GM21619 (cell line): Measurements from ENCODE around the gene LCN1.
"Not testable (repeated sequence)": the region's sequence is repeated elsewhere in the genome, so short reads cannot be mapped to it uniquely, and the experiment has no call there.

Experiments used
- ATAC-seq: cut with Tn5 transposase; IDR thresholded peaks from one replicate; pipeline ENCODE4 v1.9.1; 2021; ENCODE audit not compliant: unreplicated experiment

LCN1 gene

GRCh38 chr9:135504262-135505243 lies 16.7 kb upstream of the LCN1 start:
- no peak for ATAC-seq

DNA sequence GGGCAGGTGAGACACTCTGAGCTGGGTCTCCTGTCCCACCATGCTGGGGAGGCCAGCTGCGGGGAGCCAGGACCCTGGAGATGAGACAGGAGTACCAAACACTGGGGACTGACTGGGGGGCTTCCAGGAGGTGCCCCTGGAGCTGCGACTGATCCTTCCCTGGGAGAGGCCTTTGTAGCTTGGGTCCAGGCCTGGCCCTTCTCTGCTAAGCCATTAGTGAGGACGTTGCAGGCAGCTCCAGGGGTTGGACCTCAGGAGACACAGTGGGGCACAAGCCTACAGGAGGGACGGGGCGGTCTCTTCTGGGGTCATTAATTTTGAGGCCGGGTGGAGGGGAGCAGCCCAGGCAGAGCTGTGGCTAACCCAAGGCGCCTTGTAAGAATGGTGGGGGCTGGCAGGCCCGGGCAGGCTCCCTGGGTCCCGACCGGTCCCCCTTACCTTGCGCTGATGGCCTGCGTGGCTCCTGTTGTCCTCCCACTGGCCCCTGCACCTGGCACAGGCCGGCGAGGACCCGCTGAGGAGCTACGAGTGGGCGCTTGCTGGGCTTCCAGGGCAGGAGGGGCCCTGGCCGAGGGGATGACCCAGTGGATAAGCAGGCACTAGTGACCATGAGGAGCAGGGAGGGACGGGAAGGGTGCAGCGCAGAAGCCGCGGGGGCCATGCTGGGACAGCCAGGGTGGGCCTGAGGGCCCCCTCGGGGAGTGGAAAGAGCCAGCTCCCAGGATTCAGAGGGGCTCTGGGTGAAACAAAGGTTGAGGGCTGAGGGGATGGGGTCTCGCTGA lies 15.6 kb upstream of the LCN1 start:
- no peak for ATAC-seq

- no peak for ATAC-seq
Observed at GRCh38 chr9:135506327-135507103, 14.7 kb upstream of the LCN1 start.

- no peak for ATAC-seq
Observed at GRCh38 chr9:135507104-135508035, 13.9 kb upstream of the LCN1 start.

- ATAC-seq, result no peak
Observed at GRCh38 chr9:135508211-135508820, 12.9 kb upstream of the LCN1 start.

DNA sequence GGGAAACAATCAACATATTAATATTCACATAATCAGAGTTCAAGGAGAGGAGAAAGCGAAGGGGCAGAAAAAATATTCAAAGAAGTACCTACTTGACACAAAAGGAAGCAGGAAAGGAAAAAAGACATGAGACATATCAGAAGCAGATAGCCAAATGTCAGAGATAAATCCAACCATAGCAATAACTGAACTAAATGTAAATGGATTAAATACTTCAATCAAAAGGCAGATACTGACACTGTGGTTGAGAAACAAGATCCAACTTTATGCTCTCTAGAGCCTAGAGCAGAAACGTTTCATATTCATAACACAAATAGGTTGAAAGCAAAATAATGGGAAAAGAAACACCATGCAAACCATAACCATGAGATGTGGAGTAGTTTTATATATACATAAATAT lies 11.8 kb upstream of the LCN1 start:
- ATAC-seq, result no peak

DNA sequence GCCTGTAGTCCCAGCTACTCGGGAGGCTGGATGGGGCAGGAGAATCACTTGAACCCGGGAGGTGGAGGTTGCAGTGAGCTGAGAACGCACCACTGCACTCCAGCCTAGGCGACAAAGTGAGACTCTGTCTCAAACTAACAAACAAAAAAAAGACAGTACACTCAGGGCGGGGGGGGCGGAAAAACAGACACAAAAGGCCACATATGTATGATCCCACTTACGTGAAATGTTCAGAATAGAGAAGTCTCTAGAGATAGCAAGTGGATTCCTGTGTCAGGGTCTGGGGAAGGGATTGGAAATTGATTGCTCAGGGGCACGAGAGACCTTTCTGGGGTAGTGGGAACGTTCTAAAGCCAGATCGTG lies 9.0 kb upstream of the LCN1 start:
- ATAC-seq, result no peak

GRCh38 chr9:135512904-135513303 lies 8.3 kb upstream of the LCN1 start:
- no peak for ATAC-seq

GRCh38 chr9:135513351-135513846 lies 7.8 kb upstream of the LCN1 start:
- no peak for ATAC-seq

GRCh38 chr9:135513906-135514305 lies 7.3 kb upstream of the LCN1 start:
- not testable (repeated sequence) for ATAC-seq

DNA sequence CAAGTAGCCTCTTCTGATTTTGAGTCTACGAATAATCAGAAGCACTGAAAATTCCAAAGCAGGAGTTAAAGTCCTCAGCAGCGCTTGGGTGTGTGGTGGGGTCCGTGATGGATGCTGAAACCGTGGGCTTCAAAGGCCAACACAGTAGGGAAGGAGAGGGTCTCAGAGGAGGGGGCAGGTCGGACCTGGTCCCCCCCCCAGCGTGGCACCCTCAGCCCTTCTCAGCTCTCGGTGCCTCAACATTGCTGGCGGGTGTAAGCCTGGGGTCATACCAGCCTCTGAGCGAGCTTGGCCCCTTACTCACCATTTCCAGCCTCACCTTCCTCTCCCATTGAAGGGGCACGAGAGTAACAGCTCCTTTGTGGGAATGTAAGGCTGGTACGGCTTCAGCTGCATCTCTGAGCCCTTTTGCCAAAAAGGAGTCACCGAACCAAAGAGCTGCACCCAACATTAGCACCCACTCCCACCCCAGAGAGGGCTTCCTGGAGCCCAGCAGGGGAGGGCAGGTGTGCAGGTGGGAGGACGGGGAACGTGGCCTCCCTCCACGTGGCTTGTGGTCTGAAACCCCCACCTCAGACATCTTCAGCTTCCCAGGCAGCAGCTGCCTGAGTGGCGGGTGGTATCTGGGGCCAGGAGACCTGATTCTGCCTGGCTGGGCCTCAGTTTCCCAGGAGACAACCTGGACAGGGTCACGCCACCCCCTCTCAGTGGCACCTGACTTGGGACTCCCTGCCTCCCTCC lies 6.7 kb upstream of the LCN1 start:
- ATAC-seq, result no peak

- ATAC-seq, result no peak
Observed at GRCh38 chr9:135515083-135515951, 5.9 kb upstream of the LCN1 start.

DNA sequence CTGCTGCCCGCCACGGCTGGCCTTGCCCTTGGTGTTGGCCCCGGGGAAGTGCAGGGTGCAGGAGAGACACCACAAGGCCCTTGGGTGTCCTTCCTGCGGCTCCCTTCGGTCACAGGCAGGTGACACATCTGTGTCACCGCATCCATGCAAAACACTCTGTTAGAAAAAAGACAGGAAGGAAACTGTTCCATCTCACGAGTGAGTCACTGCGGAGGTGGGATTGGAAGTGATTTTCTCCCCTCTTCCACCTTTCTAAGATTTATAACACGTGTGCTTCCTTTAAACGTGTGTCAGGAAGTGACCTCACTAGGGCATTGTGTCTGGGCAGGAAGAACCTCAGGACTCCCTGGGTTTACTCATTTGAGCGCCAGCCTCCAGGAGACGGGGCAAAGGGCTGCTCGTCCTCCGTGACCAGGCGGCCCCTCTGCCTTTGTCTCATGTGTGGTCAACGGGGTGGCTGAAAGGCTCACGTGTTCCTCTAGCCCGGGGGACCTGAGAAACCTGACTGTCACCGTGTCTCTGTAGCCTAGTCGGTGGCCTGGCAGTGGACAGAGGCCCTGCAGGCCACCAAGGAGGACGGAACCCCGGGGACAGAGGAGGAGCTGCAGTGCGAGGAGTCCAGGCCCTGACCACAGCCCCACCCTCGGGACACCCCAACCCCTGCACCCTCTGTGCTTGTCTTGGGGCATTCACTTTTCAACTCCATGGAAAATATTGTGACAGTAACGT lies 4.9 kb upstream of the LCN1 start:
- ATAC-seq, result no peak

DNA sequence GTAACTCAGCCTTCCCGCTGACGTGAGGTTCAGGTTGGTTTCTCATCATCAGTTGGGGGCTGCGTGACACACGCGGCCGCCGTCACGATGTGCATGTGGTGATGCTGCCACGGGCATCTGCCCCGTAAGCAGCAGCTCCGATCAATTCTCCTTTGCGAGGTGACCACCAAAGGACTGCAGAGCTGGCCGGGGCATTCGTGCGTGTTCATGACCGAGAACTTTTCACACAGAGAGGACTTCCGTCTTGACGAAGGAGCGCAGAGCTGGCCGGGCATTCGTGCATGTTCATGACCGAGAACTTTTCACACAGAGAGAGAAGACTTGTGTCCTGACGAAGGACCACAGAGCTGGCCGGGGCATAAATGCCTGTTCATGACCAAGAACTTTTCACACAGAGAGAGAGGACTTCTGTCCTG lies 3.8 kb upstream of the LCN1 start:
- ATAC-seq, result no peak

GRCh38 chr9:135519179-135519971 lies 1.9 kb upstream of the LCN1 start:
- no peak for ATAC-seq

GRCh38 chr9:135521608-135522095 lies 412 bp downstream of the LCN1 start:
- no peak for ATAC-seq
